Stimulated activated CD4-positive, alpha-beta T cell treated with anti-CD3 and anti-CD28 coated beads, Interleukin-1b, Interleukin-23, amount 100 ng/mL, for 24 hours (primary cell): ENCODE data around the gene LOXL3.

ENCODE experiments used
- DNase-seq, 4 experiments: peaks; one replicate each; pipeline ENCODE4 v3.0.0-alpha.2; 2020; ENCODE audit warnings: low read depth in 4 of 4, low spot score in 1 of 4

The LOXL3 gene

GRCh38 chr2:74553892-74554819 lies at the start of gene LOXL3, which contains the start of gene DOK1:
Gene LOXL3 (minus strand): TSS chr2:74553942. CDS start chr2:74552634, 1,308 bp downstream.
Gene DOK1 (plus strand): TSS chr2:74554720. CDS start chr2:74554755, 35 bp downstream.
- peak; percentile 62 to 84 (median 75) for DNase-seq

- DNase-seq: no peak
Observed at GRCh38 chr2:74602586-74603281, 49.0 kb upstream of the LOXL3 start.

- DNase-seq: no peak
Observed at GRCh38 chr2:74599676-74600075, 45.9 kb upstream of the LOXL3 start.

GRCh38 chr2:74597410-74597809 lies 43.7 kb upstream of the LOXL3 start:
- no peak for DNase-seq

GRCh38 chr2:74596584-74596983 lies 42.8 kb upstream of the LOXL3 start:
- DNase-seq: no peak

- no peak for DNase-seq
Observed at GRCh38 chr2:74593826-74594772, 40.4 kb upstream of the LOXL3 start.

- no peak for DNase-seq
Observed at GRCh38 chr2:74588664-74589063, 34.9 kb upstream of the LOXL3 start.

- peak; percentile 10 to 32 (median 20) for DNase-seq
Observed at GRCh38 chr2:74587664-74588277, 34.0 kb upstream of the LOXL3 start.

GRCh38 chr2:74585406-74586185 lies 31.9 kb upstream of the LOXL3 start:
- no peak for DNase-seq

GRCh38 chr2:74584088-74584645 lies 30.4 kb upstream of the LOXL3 start:
- DNase-seq: no peak

GRCh38 chr2:74583504-74583903 lies 29.8 kb upstream of the LOXL3 start:
- no peak for DNase-seq

- DNase-seq: no peak
Observed at GRCh38 chr2:74582184-74582583, 28.4 kb upstream of the LOXL3 start.

- no peak for DNase-seq
Observed at GRCh38 chr2:74581463-74581862, 27.7 kb upstream of the LOXL3 start.

- DNase-seq: no peak
Observed at GRCh38 chr2:74578408-74578807, 24.7 kb upstream of the LOXL3 start.

GRCh38 chr2:74577448-74577847 lies 23.7 kb upstream of the LOXL3 start:
- no peak for DNase-seq

GRCh38 chr2:74576863-74577229 lies 23.1 kb upstream of the LOXL3 start:
- DNase-seq: no peak

- no peak for DNase-seq
Observed at GRCh38 chr2:74576211-74576862, 22.6 kb upstream of the LOXL3 start.

GRCh38 chr2:74575320-74575719 lies 21.6 kb upstream of the LOXL3 start:
- no peak for DNase-seq
